Parathyroid adenoma (tissue), 2 donors: ENCODE measurements around the gene PAXX.

Experiments
- H2AFZ ChIP-seq: fragments of 300-600 bp; sonication (generic); one replicate; pipeline ENCODE4 v1.7.0; 2017; ENCODE audit warnings: antibody characterized with exemption, mild to moderate bottlenecking
- H3K27ac ChIP-seq: fragments of 300-600 bp; sonication (generic); one replicate; pipeline ENCODE4 v1.7.0; 2017
- H3K27me3 ChIP-seq: fragments of 300-600 bp; sonication (generic); one replicate; pipeline ENCODE4 v1.7.0; 2017; ENCODE audit warnings: low read length; ENCODE audit not compliant: control insufficient read depth, insufficient read depth
- H3K36me3 ChIP-seq: fragments of 300-600 bp; sonication (generic); one replicate; pipeline ENCODE4 v1.7.0; 2017; ENCODE audit warnings: low read length; ENCODE audit not compliant: control insufficient read depth, insufficient read depth
- H3K4me1 ChIP-seq: fragments of 300-600 bp; sonication (generic); one replicate; pipeline ENCODE4 v1.7.0; 2017; ENCODE audit warnings: control low read depth
- H3K4me2 ChIP-seq: fragments of 300-600 bp; sonication (generic); one replicate; pipeline ENCODE4 v1.7.0; 2017; ENCODE audit warnings: low read length
- H3K4me3 ChIP-seq: fragments of 300-600 bp; sonication (generic); one replicate; pipeline ENCODE4 v1.7.0; 2017; ENCODE audit warnings: low read depth, low read length
- H3K79me2 ChIP-seq: fragments of 300-600 bp; sonication (generic); one replicate; pipeline ENCODE4 v1.7.0; 2017; ENCODE audit warnings: control low read depth
- H3K9ac ChIP-seq: fragments of 300-600 bp; sonication (generic); one replicate; pipeline ENCODE4 v1.7.0; 2017; ENCODE audit warnings: mild to moderate bottlenecking
- H3K9me3 ChIP-seq: fragments of 300-600 bp; sonication (generic); one replicate; pipeline ENCODE4 v1.7.0; 2017; ENCODE audit warnings: low read length; ENCODE audit not compliant: control insufficient read depth
- TF ChIP-seq, protein P1 (sequence below): fragments of 300-600 bp; sonication (generic); IDR thresholded peaks from one replicate; pipeline ENCODE4 v1.7.0; 2017; ENCODE audit warnings: antibody characterized with exemption, mild to moderate bottlenecking
- donor health status: primary hyperparathyroidism.

The PAXX gene

DNA sequence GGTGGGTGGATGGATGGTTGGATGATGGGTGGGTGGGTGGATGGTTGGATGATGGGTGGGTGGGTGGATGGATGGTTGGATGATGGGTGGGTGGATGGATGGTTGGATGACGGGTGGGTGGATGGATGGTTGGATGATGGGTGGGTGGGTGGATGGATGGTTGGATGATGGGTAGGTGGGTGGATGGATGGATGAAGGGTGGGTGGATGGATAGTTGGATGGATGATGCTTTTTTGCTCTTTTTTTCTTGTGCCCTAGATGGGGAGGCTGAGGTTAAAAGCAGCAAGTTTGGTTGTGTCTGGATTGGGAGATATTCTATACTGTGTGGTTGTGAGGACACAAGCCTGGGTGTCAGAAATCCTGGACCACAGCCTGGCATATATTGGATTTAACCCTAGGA lies 34.8 kb upstream of the PAXX start:
- no peaks in the 10 kb centered on the region for H3K36me3 ChIP-seq
- H3K4me2 ChIP-seq: no peak overlapping the region
- no peak overlapping the region for H3K9ac ChIP-seq
- H2AFZ ChIP-seq: no peak overlapping the region
- H3K79me2 ChIP-seq: no peaks in the 10 kb centered on the region
- H3K27me3 ChIP-seq: no peaks in the 10 kb centered on the region
- TF ChIP-seq, protein P1, sequence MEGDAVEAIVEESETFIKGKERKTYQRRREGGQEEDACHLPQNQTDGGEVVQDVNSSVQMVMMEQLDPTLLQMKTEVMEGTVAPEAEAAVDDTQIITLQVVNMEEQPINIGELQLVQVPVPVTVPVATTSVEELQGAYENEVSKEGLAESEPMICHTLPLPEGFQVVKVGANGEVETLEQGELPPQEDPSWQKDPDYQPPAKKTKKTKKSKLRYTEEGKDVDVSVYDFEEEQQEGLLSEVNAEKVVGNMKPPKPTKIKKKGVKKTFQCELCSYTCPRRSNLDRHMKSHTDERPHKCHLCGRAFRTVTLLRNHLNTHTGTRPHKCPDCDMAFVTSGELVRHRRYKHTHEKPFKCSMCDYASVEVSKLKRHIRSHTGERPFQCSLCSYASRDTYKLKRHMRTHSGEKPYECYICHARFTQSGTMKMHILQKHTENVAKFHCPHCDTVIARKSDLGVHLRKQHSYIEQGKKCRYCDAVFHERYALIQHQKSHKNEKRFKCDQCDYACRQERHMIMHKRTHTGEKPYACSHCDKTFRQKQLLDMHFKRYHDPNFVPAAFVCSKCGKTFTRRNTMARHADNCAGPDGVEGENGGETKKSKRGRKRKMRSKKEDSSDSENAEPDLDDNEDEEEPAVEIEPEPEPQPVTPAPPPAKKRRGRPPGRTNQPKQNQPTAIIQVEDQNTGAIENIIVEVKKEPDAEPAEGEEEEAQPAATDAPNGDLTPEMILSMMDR: no peak
- H3K4me1 ChIP-seq: no peaks in the 10 kb centered on the region
- no peak overlapping the region for H3K4me3 ChIP-seq
- H3K27ac ChIP-seq: no peak overlapping the region
- H3K9me3 ChIP-seq: no peaks in the 10 kb centered on the region

DNA sequence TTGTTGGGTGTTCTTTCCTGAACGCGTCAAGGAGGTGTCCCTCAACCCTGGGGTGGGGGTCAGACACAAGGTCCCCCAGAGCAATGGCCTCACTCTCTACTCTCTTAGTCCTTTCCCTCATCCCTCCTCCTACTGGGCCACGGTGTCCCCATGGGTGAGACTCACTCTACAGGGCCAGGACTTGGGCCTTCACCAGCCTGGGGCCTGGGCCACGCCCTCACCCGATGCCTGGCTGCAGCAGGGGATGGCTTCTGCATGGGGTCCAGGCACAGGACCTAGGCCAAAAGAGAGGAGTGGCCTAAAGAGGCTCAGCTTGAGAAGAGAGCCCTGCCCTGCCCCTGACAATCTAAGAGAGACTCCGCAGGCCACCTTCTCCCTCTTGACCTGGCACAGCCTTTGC lies 34.3 kb upstream of the PAXX start:
- Histone ChIP-seq H3K79me2 (no peaks in the 10 kb centered on the region), H3K27me3 (no peaks in the 10 kb centered on the region), H3K4me1 (no peaks in the 10 kb centered on the region), H3K9me3 (no peaks in the 10 kb centered on the region), H3K9ac (no peak overlapping the region), H3K36me3 (no peaks in the 10 kb centered on the region), H3K4me3 (no peak overlapping the region), H2AFZ (no peak overlapping the region), H3K4me2 (no peak overlapping the region), H3K27ac (no peak overlapping the region)
- TF ChIP-seq, protein P1: no peak

DNA sequence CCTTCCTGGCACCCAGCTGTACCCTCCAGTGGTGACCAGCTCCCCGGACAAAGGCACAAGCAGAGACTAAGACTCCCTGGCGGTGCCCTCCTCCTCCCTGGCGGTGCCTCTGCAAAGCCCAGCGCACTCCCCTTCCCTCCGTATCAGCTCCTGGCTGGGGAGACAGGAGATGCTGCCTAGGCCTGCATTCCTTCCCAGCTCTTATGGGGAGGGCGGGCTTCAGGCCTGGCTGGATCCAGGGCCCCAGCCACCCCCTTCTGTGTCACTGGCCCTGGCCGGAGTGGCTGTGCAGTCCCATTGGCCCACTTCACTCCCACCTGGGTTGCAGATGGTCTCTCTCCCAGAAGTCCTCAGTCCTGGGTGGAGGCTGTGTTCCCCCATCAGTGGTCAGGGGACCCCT lies 33.7 kb upstream of the PAXX start:
- H3K9ac ChIP-seq: no peak overlapping the region
- no peak overlapping the region for H3K4me3 ChIP-seq
- no peak overlapping the region for H2AFZ ChIP-seq
- no peaks in the 10 kb centered on the region for H3K36me3 ChIP-seq
- no peaks in the 10 kb centered on the region for H3K27me3 ChIP-seq
- no peak overlapping the region for H3K4me2 ChIP-seq
- H3K27ac ChIP-seq: no peak overlapping the region
- TF ChIP-seq, protein P1: no peak
- no peaks in the 10 kb centered on the region for H3K4me1 ChIP-seq
- no peaks in the 10 kb centered on the region for H3K79me2 ChIP-seq
- H3K9me3 ChIP-seq: no peaks in the 10 kb centered on the region

DNA sequence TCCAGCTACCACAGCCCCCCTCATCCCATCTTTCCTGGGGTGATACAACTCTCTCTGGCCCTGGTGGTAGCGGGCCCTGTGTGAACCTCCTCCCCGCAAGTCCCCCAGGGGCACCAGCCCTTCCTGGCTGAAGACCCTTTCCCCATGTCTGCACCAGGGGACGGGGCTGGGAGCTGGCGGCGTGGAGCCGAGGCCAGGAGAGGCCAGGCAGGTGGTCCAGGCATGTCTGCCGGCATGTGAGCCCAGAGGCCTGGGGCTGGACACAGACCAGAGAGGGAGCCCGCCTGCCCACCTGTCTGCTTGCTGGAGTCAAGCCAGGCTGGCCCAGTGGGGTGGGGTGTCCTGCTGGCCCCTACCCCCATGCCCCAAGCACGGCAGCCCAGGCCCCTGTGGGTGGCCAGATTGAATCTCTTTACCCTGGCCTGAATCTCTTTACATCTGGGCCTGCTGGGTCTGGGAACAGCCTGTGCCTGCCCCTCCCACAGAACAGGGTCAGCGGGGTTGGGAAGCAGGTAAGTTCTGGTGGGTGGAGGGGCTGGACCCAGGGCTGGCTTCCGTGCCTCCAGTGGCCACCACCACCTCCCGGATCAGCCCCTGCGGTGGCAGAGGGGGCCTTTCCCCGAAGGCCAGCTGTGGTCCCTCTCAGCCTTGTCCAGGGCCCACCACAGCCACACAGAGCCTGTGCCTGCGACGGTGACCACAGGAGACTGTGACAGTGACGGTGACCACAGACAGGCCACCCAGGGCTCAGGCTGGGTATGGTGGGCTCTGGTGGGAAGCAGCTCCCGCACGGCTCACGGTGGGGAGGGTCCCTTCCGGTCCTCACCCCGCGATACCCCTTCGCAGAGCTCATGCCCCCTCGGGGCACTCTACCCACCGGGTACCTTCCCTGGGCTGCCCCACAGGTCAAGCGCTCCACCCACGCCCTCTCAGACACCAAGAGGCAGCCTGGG lies 33.0 kb upstream of the PAXX start:
- Histone ChIP-seq H3K27me3 (no peaks in the 10 kb centered on the region), H3K4me3 (no peak overlapping the region), H3K9me3 (no peaks in the 10 kb centered on the region), H3K27ac (no peak overlapping the region), H3K36me3 (no peaks in the 10 kb centered on the region), H3K9ac (no peak overlapping the region), H2AFZ (no peak overlapping the region), H3K4me2 (no peak overlapping the region), H3K79me2 (no peaks in the 10 kb centered on the region), H3K4me1 (no peaks in the 10 kb centered on the region)
- TF ChIP-seq, protein P1: no peak
